Mucosa of rectum (tissue), 2 donors: ENCODE data around the gene AATF.

Experiments
- H3K27ac ChIP-seq, 2 donors: one replicate each; pipeline ENCODE4 v1.7.0; 2013; ENCODE audit warnings: inconsistent platforms in 2 of 2, low read depth in 2 of 2, low read length in 2 of 2
- H3K27me3 ChIP-seq, 2 donors: one replicate each; pipeline ENCODE4 v1.7.0; 2013; ENCODE audit warnings: low read length in 2 of 2; ENCODE audit not compliant: control insufficient read depth in 2 of 2, insufficient read depth in 2 of 2
- H3K36me3 ChIP-seq, 2 donors: one replicate each; pipeline ENCODE4 v1.7.0; 2013; ENCODE audit warnings: low read length in 2 of 2; ENCODE audit not compliant: control insufficient read depth in 2 of 2, insufficient read depth in 2 of 2
- H3K4me1 ChIP-seq, 2 donors: one replicate each; pipeline ENCODE4 v1.7.0; 2013; ENCODE audit warnings: low read length in 2 of 2, mild to moderate bottlenecking in 1 of 2; ENCODE audit not compliant: control insufficient read depth in 2 of 2, insufficient read depth in 2 of 2
- H3K4me3 ChIP-seq, 2 donors: one replicate each; pipeline ENCODE4 v1.7.0; 2013; ENCODE audit warnings: low read length in 2 of 2
- H3K9ac ChIP-seq, 2 donors: one replicate each; pipeline ENCODE4 v1.7.0; 2013; ENCODE audit warnings: low read length in 2 of 2, low read depth in 1 of 2, mild to moderate bottlenecking in 1 of 2
- H3K9me3 ChIP-seq, 2 donors: one replicate each; pipeline ENCODE4 v1.7.0; 2013; ENCODE audit warnings: low read length in 2 of 2; ENCODE audit not compliant: control insufficient read depth in 2 of 2
- donor health status: healthy.
- donor health status: Normal muscosa, but diverticular disease.

Gene AATF

DNA sequence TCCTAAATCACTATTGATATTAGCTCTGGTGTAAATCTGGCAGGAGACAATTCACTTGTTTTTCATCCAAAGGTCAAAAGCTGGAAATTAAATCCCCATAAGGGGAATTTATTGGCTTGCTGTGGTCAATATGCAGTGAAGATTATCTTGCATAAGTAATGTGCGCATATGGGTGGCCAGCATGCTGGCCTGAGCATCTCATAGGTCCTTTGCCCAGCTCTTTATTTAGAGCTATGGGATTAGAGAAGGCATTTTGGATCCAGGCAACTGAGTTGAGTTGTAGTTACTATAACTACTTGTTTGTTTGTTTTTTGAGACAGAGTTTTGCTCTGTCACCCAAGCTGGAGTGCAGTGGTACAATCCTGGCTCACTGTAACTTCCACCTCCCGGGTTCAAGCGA, 110.7 kb downstream of the AATF start:
- Histone ChIP-seq H3K4me3 (no peak overlapping the region), H3K27ac (no peak overlapping the region), H3K9me3 (no peaks in the 10 kb centered on the region), H3K36me3 (peaks cover 8 to 9% of the 10 kb centered on the region in 2 donors), H3K9ac (no peak overlapping the region), H3K27me3 (no peaks in the 10 kb centered on the region), H3K4me1 (no peaks in the 10 kb centered on the region)

DNA sequence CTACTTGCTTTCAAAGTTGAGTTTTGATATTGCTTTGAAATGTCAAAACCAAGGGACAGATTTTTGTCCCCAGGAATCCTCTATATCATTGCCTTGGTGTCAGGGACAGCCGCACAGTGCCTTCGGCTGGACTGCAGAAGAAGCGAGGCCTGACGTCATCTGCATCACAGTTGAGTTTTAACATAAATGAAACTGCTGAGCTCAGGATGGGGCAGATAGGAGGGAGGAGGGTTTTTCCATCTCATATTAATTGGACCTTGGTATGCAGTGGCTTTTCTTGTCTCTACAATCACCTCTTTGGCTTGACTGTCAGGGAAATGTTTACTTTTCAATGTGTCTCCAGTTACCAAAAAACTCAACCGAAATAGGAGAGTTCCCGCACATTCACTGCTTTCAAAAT, 111.3 kb downstream of the AATF start:
- no peaks in the 10 kb centered on the region for H3K9me3 ChIP-seq
- no peaks in the 10 kb centered on the region for H3K4me1 ChIP-seq
- H3K9ac ChIP-seq, result no peak overlapping the region
- no peak overlapping the region for H3K4me3 ChIP-seq
- peaks cover 7 to 8% of the 10 kb centered on the region in 2 donors for H3K36me3 ChIP-seq
- H3K27me3 ChIP-seq, result no peaks in the 10 kb centered on the region
- H3K27ac ChIP-seq, result no peak overlapping the region

DNA sequence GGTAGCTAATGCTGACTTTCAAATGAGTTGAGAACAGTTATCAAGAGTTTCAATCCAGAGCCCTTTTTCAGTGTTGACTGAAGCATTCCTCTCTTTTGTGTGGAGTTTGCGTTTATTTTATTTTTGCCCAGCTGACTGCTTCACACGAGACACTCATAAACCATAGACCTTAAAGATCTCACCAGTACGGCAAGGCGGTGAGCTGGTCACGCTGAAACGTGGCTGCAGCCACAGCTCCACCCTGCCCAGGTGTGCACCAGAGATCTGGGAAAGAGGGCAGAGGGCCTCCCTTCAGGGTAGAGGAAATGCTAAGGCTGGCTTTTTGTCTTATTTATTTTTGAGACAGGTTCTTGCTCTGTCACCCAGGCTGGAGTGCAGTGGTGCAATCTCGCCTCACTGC, 112.2 kb downstream of the AATF start:
- H3K4me3 ChIP-seq, result no peak overlapping the region
- peaks cover 7 to 8% of the 10 kb centered on the region in 2 donors for H3K36me3 ChIP-seq
- H3K27me3 ChIP-seq, result no peaks in the 10 kb centered on the region
- no peaks in the 10 kb centered on the region for H3K4me1 ChIP-seq
- no peak overlapping the region for H3K27ac ChIP-seq
- no peak overlapping the region for H3K9ac ChIP-seq
- H3K9me3 ChIP-seq, result no peaks in the 10 kb centered on the region

GRCh38 chr17:37062021-37062420, 113.3 kb downstream of the AATF start:
- Histone ChIP-seq H3K36me3 (peaks cover under 1% of the 10 kb centered on the region in 2 donors), H3K27me3 (no peaks in the 10 kb centered on the region), H3K4me1 (no peaks in the 10 kb centered on the region), H3K9ac (no peak overlapping the region), H3K9me3 (no peaks in the 10 kb centered on the region), H3K4me3 (no peak overlapping the region), H3K27ac (no peak overlapping the region)

- Histone ChIP-seq H3K27me3 (no peaks in the 10 kb centered on the region), H3K27ac (no peak overlapping the region), H3K9ac (no peak overlapping the region), H3K4me1 (peaks cover 8 to 9% of the 10 kb centered on the region in 2 donors), H3K36me3 (no peaks in the 10 kb centered on the region), H3K9me3 (no peaks in the 10 kb centered on the region), H3K4me3 (no peak overlapping the region)
Observed at GRCh38 chr17:37064206-37064605, 115.5 kb downstream of the AATF start.

- no peaks in the 10 kb centered on the region for H3K27me3 ChIP-seq
Observed at GRCh38 chr17:37064956-37065355, 116.2 kb downstream of the AATF start.

DNA sequence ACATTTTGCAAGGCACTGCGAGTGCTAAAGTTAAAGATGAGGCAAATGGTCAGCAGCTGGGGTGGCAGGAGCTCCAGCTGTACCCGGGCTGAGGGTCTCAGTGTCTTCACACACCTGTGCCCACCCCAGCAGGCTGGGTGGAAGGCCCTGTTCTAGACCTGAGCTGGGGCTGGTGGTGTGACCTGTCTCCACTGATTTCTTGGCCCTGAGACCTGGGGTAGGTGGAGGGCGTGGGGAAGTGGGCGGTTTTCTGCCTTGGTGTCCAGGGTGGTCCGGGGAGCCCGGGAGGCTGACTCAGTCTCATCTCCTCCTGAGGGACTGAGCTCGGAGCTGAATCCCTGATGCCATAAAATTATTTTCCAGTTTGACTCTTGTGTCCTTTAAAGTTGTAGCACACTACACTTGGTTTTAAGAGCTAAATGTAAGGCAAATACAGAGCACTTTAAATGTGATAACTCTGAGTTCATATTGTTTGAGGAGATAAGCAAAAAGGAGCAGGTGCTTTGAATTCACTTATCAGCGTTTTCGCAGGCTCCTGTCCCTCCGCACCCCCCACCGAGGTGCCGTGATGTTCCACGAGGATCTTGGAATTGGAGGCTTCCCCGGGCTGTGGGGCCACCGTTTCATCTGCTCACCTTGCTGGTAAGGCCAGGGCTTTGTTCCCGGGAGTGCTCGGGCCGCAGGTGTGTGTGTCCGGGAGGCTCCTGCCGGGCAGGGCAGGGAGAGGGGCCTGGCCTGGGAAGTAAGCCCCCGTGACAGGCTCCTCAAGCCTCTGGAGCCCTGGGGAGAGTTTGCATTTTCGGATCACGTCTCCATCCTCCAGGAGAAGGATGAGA, 117.0 kb downstream of the AATF start:
- no peaks in the 10 kb centered on the region for H3K27me3 ChIP-seq
- H3K4me3 ChIP-seq, result no peak overlapping the region
- H3K36me3 ChIP-seq, result no peaks in the 10 kb centered on the region
- no peak overlapping the region for H3K27ac ChIP-seq
- no peaks in the 10 kb centered on the region for H3K9me3 ChIP-seq
- peaks cover 8 to 9% of the 10 kb centered on the region in 2 donors for H3K4me1 ChIP-seq
- H3K9ac ChIP-seq, result no peak overlapping the region

More at GRCh38 chr17:37064956-37065355, 116.2 kb downstream of the AATF start:
- no peak overlapping the region for H3K9ac ChIP-seq
- no peak overlapping the region for H3K27ac ChIP-seq
- H3K36me3 ChIP-seq, result no peaks in the 10 kb centered on the region
- H3K4me1 ChIP-seq, result peaks cover 8 to 9% of the 10 kb centered on the region in 2 donors
- no peak overlapping the region for H3K4me3 ChIP-seq
- H3K9me3 ChIP-seq, result no peaks in the 10 kb centered on the region

GRCh38 chr17:37066322-37067255, 117.8 kb downstream of the AATF start:
- Histone ChIP-seq H3K36me3 (no peaks in the 10 kb centered on the region), H3K4me3 (no peak overlapping the region), H3K4me1 (peaks cover 8 to 9% of the 10 kb centered on the region in 2 donors), H3K9me3 (no peaks in the 10 kb centered on the region), H3K9ac (no peak overlapping the region), H3K27ac (no peak overlapping the region), H3K27me3 (no peaks in the 10 kb centered on the region)

GRCh38 chr17:37067555-37068111, 118.9 kb downstream of the AATF start:
- Histone ChIP-seq H3K4me3 (peak overlapping the region in 1 of 2 donors; percentile 37), H3K36me3 (no peaks in the 10 kb centered on the region), H3K27ac (peak overlapping the region; percentile 61 to 68), H3K27me3 (no peaks in the 10 kb centered on the region), H3K9me3 (no peaks in the 10 kb centered on the region), H3K9ac (no peak overlapping the region), H3K4me1 (peaks cover 8 to 9% of the 10 kb centered on the region in 2 donors)

DNA sequence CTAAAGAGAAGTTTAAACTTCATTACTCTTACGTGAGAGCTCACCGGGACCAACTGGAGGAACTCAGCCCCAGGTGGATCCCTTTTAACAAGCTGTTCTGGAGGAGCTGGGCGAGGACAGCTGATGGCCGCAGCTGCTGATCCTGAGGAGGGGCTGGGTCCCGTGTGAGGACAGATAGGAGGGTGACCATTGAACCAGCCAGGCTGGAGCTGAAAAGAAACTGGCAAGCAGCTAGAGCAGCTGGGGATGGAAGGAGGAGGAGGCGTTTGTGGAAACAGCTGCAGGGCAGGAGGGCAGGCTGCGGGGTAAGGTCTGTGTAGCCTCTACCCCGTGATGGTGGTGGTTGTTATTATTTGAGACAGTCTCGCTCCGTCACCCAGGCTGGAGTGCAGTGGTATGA, 119.5 kb downstream of the AATF start:
- no peaks in the 10 kb centered on the region for H3K9me3 ChIP-seq
- no peaks in the 10 kb centered on the region for H3K36me3 ChIP-seq
- H3K4me1 ChIP-seq, result peaks cover 8 to 9% of the 10 kb centered on the region in 2 donors
- H3K27ac ChIP-seq, result peak overlapping the region; percentile 61 to 68
- H3K4me3 ChIP-seq, result peak overlapping the region in 1 of 2 donors; percentile 37
- no peaks in the 10 kb centered on the region for H3K27me3 ChIP-seq
- H3K9ac ChIP-seq, result no peak overlapping the region
